NCI-H82 treated with DMSO at 0.1 percent for 48 hours (cell line): Measurements from ENCODE around the gene CENPF.
"Not testable (repeated sequence)": the region's sequence is repeated elsewhere in the genome, so short reads cannot be mapped to it uniquely, and the experiment has no call there.

Experiments used
- DNase-seq: peaks from one replicate; lab custom pipeline; 2025; ENCODE audit not compliant: unreplicated experiment; lab: John Stamatoyannopoulos, UW

CENPF gene

DNA sequence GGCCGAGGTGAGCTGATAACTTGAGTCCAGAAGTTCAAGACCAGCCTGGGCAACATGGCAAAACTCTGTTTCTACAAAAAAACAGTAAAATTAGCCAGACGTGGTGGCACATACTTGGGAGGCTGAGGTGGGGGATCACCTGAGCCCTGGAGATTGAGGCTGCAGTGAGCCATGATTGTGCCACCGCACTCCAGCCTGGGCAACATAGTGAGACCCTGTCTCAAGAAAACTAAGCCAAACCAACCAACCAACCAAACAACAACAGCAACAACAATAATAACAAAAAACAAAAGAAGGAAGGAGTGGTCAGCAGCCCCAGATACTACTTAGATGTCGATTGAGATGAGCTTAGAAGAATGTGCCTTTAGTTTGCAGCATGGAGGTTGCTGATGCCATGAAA, 47.7 kb downstream of the CENPF start:
- no peak for DNase-seq

DNA sequence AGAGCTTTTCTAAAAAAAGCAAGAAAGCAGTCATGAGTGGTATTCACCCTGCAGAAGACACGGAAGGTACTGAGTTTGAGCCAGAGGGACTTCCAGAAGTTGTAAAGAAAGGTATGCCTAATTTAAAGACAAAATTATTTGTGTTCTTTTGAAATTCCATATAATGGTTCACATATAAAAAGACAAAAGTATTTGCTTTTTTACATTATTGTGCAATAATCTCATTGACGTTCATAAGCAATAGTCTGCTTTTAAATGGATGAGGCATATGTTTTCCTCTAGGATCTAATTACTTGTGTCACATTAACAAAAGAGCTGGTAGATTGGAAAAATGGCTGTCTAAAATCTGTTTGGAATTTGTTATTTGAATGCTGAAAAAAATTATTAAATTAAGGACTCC, 54.3 kb downstream of the CENPF start:
- DNase-seq = no peak

DNA sequence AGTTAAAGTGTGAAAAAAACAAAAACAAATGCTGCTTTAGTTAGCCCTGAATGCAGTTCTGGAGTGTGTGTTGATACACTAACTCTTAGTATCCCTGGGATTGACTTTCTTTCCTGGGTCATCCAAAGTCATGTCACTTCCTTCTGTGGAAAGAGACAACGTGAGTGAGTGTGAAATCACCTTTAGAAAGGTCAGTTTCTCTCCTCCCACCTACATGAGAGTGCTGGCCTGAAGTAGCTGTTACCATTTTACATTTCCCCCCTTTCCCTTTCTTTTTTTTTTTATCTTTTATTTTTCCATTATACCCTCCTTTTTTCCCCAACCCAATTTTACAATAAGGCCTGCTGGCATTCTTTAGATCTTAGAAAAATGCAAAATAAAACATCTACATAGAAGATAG, 55.2 kb downstream of the CENPF start:
- DNase-seq = no peak

DNA sequence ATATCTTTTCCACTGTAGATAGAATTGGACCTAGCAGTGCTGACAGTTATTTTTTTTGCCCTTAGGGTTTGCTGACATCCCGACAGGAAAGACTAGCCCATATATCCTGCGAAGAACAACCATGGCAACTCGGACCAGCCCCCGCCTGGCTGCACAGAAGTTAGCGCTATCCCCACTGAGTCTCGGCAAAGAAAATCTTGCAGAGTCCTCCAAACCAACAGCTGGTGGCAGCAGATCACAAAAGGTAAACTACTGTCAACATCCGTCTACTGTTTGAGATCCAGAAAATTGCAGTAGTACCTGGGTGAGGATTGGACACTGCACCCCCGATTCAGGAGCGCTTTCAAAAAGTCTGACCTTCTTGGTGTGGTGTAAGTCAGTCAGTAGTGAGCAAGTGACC, 55.8 kb downstream of the CENPF start:
- DNase-seq = no peak

DNA sequence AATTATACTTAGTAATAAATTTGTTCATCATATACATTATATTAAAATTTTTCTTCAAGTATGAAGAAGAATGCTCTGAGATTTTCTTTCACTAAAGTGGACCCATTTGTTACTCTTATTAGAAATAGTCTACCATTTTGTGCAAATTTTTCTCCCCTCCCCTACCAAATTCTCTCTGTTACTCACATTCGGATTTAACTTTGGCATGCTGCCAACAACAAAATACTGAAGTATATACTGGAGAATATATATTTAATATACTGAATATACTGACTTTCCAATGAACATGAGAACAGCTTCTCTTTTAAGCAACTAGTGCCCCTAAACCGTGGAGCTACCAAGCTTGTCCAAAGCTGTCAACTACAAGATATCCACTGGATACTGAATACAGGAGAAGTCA, 57.2 kb downstream of the CENPF start:
- no peak for DNase-seq

DNA sequence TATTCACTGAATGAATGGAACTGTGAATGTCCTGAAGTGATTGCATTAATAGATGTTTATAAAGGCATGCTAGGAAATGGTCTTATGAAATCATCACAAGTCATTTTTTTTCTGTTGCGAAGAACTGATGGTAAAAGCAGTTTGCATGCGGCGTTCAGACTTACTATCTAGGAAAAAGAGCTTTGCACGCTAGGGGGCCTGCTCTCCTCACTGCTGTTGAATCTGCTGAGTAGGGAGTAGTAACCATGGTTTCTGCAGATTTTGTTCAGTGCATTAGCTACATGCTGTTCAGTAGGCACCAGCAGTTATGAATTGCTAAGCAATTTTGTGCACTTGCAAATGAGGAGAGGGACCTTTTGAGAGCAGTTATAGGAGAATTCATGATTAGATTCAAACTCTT, 57.9 kb downstream of the CENPF start:
- no peak for DNase-seq

DNA sequence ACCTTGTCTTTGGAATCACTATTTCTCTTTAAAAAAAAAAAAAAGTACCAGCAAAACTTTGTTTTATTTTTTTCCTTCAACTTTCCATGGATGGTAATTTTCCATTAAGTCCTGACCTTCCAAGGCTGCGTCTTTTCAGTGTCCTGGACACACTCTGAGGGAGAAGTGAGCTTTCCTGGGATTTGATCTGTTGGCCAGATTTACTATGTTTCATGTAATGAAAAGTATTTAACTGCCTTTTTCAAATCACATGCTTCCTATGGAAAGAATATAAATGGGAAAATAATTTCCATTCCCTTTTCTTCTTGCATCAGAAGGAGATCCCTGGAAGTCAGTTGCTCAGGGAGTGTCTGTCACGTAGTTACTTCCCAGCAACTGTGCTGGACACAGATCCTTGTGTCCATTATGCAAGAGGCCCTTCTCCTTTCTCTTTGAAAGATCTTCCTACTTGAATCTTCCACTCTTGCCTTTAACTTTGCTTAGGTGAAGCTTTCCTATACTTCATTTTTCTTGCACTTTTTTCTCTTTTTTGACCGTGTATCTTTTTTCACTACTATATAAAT, 59.3 kb downstream of the CENPF start:
- DNase-seq = no peak

DNA sequence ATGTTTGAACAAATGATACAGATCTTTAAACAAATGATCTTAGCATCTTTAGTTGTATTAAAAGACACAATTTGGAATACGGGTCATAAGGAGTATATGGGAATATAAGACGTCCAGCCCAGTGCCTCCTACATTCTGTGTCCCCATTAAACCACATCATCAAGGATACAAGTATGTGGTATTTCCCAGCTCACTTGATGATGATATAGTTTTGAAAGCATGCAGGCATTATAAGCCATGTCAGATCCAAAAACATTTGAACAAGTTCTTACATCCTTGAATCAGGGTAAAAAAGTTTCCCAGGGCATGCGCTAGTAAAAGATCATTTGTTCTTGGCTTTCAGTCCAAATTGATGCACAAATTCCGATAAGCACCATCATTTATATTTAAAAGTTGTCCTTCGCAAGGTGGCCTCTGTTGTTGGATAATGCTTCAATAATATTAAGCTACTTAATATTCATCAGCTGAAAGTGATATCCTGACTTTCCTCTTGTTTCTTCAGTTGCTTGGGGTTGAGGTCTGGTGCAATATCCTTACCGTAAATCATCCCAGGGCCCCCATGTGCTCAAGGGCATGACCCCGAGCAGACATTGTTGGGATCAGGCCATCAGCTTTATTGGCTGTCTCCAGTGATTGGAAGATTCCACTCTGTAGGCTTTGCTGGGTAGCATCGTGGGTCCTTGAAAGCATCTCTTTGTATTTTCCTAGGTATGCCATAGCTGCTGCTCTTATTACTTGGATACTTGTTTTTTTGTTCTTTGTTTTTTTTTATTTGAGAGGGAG, 61.8 kb downstream of the CENPF start:
- DNase-seq = no peak

DNA sequence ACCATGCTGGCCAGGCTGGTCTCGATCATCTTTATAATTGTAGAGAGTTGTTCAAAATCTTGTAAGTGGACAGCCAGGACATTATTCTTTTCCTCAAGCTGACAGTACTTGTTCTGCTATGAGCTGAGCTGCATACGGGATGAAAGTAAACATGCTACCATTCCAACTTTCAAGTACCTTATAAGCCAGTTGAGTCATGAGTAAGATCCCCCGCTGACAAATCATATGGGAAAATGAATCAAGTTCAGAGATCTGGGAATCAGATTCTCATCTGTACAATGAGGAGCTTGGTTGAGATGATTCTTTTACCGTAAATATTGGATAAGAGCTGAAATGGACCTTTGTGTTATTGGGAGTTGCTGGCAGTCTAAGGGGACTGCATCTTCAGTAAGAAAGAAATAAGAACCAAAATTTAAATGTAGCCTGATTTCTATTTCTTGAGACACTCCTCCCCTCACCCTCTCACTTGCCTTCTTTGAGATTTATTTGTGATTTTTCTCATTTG, 62.7 kb downstream of the CENPF start:
- DNase-seq = no peak

DNA sequence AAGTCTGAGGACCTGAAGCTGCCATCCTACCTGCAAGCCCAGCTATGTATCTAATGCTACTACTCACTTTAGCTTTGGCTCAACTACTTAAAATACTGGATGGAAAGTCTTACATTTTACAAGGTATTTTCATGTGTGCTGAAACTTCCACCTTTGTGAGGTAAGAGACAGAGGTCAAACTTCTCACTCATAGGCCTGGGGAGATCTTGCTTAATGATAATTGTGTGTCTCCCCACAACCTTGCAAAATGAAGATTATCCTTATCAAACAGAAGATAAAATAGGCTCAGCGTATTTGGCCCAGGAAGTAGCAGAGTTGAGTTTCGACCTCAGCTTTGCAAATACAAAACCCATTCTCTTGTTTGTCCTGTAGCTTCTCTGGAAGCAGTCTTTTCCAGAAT, 63.7 kb downstream of the CENPF start:
- no peak for DNase-seq

DNA sequence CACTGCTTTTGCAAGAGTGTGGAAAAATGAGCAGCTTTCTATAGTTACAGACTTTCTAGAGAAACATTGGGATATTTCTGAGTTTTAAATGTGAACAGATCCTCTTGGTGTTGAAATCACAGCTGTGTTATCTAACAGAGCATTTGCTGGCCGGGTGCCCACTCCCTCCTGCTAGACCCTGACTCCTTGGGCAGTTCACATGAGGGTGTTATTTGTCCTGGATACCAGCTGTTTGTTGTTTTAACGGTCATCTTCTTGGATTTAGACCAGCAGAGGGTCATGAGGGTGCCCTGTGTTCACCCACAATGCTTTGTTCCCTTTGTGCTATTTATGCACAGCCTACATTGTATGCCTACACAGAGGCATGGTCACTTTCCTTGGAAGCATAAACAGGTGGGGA, 67.1 kb downstream of the CENPF start:
- DNase-seq = no peak

DNA sequence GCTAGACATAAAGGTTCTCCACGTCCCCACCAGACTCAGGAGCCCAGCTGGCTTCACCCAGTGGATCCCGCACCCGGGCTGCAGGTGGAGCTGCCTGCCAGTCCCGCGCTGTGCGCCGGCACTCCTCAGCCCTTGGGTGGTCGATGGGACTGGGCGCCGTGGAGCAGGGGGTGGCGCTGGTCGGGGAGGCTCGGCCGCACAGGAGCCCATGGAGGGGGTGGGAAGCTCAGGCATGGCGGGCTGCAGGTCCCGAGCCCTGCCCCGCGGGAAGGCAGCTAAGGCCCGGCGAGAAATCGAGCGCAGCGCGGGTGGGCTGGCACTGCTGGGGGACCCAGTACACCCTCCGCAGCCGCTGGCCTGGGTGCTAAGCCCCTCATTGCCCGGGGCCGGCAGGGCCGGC, 70.0 kb downstream of the CENPF start:
- not testable (repeated sequence) for DNase-seq

DNA sequence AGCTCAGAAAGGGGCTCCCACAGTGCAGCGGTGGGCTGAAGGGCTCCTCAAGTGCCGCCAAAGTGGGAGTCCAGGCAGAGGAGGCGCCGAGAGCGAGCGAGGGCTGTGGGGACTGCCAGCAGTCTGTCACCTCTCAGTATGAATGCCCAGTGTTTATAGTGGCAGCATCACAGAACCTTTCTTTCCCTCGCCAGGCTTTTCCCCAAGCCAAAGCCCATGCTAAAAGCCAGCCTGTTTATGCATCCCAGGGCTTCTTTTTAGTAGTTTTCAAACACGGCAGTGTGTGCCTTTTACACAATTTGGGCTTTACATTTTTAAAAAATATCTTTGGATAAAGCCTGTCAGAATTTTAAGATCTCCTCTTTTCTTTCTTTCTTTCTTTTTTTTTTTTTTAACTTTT, 70.6 kb downstream of the CENPF start:
- DNase-seq = no peak

DNA sequence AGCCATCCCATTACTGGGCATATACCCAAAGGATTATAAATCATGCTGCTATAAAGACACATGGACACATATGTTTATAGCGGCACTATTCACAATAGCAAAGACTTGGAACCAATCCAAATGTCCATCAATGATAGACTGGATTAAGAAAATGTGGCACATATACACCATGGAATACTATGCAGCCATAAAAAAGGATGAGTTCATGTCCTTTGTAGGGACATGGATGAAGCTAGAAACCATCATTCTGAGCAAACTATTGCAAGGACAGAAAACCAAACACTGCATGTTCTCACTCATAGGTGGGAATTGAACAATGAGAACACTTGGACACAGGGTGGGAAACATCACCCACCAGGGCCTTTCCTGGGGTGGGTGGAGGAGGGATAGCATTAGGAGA, 72.5 kb downstream of the CENPF start:
- DNase-seq = not testable (repeated sequence)

DNA sequence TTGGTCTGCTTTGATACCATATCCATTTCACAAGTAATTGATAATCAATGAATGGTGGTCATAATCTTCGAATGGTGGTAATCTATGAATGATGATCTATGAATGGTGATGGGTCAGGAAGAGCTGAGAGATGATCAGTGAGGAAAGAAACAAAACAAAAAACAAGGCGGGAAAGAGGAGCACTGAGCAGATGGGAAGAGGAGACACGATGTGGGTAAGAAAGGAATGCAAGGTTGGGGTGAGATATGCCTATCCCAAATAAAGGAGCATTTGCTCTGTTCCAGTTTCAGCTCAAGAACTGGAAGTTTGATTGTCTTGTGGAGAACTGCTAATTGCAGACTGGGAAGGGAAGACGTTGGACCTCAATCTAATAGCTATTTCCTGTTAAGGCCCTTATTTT, 73.8 kb downstream of the CENPF start:
- DNase-seq = no peak

DNA sequence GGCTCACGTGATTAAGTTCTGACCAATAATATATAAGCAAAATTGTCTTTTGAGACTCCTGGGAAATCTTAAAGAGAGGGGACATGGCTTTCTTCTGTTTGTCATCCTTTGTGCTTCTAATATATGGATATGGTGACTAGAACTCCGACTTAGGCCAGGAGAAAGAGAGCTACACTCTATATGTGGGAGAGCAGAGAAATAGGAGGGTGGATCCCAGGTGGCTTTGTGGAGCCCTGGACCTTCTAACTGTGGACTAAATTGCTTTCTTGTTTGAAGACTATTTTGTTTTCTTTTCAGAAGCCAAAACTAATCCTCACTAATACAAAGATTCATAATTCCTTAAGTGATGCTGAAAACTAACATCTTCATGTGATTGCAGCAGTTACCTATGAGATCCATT, 75.0 kb downstream of the CENPF start:
- no peak for DNase-seq

DNA sequence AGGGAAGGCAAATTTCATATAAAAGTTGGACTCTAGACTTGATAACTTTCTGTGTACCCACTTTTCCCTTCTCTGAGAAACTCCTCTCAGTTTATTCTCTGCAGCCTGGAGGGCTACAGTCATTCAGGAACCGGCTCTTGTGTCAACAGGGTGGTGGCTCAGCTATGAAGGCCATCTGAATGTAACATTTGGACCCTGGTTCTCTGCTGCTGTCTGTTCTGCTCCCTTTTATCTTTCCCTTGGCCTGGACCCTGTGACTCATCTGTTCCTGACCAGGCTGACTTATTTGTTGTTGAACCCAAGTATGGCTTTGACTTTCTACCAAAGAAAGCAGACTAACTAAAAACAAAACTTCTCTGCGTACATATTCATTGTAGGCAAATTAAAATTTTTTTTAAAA, 75.4 kb downstream of the CENPF start:
- DNase-seq = no peak

DNA sequence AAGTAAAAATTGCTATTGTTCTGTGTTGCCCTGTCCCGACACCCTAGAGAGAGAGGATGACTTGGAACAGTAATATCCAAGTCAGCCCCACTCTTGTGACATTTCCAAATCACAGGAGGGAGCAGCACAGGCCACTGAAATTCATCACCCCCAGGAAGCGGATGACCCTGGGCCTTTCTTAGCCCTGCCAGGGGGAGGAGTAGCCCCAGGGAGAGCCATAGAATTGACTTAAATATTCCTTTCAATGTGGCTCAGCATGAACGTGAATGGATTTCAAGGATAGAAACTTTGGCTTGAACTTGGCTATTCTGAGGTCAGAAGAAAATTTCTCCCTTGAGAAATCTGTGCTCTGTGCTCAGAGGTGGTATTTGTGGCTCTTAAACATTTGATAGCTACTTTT, 80.6 kb downstream of the CENPF start:
- no peak for DNase-seq

DNA sequence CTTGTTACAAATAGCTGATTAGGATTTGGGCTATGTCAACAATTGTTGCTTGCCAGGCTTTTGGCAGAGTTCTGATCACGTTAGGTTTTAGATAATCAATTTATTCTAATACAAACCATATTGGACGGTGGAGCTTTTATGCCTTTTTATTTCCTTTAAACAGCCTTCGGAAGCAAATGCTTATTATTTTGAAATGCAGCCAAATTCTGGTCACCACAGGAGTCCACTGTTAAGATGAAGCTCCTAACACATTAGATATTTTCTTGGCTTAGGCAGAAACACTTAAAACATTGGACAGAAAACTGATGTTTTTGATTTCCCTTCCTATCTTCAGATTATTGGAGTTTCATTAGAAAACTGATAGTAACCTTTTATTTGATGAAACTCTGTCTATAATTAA, 82.9 kb downstream of the CENPF start:
- DNase-seq = no peak

DNA sequence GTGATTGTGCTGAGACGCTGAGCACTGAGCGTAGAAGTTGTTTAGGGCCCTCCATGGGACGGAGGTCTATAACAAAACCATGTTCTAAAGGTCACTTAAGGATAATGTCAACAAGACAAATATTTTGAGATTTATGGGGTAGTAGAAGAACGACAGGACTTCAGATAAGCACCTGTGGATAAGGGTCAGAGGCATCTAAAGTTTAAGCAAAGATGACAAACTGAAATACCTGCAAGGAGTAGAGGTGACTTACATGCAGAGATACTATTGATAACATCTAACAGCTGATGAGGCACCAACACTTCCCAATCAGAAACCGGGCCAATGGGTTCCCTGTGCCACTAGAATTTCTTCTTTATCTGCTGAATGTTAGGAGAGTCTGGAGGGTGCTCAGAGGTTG, 83.5 kb downstream of the CENPF start:
- no peak for DNase-seq

DNA sequence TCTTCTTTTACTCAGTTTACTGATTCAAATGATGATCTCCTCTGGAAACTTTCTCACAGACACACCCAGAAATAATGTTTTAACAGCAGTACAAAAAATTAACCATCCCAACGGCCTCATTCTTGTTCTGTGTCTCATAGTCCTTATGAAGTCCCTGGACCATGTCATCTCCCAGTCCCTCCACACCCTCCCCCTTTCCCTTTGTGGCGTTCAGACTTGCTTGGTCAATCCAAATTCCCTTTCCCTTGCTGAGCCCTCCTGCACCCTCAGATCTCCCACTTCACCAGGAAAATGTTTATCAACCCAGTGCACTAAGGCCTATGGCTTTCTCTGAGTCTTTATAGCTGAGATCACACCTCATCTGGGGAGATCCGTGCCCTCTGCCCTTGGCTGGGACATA, 85.9 kb downstream of the CENPF start:
- DNase-seq = no peak

DNA sequence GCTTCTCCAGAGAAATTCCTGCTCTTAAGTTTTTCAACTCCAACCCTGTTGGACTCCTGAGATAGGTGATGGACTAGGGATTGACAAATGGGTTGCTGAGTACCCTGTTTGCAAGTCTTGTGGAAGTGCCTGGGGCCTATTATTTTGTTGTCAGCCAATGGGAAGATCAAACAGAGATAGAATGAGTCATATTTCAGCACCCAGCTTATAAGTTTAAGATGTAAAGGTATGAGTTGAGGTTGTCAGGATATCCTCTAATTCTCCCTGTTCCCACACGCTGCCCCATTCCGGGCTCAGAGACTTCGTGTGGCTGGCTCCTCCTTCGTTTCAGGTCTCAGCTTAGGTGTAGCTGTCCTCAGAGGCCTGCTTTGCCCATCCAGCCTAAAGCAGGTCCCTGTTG, 91.8 kb downstream of the CENPF start:
- DNase-seq = no peak

DNA sequence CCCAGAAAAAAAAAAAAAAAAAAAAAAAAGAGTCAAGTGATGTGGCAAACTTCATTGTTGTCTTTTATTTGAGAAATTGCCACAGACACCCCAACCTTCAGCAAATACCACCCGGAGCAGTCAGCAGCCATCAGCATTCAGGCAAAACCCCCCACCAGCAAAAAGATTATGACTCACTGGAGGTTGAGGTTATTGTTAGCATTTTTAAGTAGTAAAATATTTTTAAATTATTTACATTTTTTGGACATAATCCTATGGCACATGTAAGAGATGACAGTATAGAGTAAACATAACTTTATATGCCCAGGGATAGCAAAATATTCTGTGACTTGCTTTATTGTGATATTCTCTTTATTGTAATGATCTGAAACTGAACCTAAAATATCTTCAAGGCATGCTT, 95.6 kb downstream of the CENPF start:
- no peak for DNase-seq
